22Rv1 (cell line): ENCODE measurements around the gene ZNF423.

ENCODE experiments used
- H3K27ac ChIP-seq: fragments of 450-650 bp; 2 replicates; pipeline ENCODE4 v1.5.1; 2017
- CTCF ChIP-seq: fragments of 450-650 bp; IDR thresholded peaks from 2 replicates; pipeline ENCODE4 v1.5.1; 2017; ENCODE audit warnings: mild to moderate bottlenecking
- ZFX ChIP-seq: fragments of 450-650 bp; IDR thresholded peaks from 2 replicates; pipeline ENCODE4 v1.6.1; 2017; ENCODE audit warnings: antibody characterized with exemption, borderline replicate concordance

ZNF423 gene

GRCh38 chr16:49733313-49734009 is 122.5 kb downstream of the ZNF423 start:
- TF ChIP-seq ZFX (no peak), CTCF (no peak)
- H3K27ac ChIP-seq, result no peak overlapping the region

- H3K27ac ChIP-seq, result no peak overlapping the region
- TF ChIP-seq ZFX (no peak), CTCF (no peak)
These were observed 124.0 kb downstream of the ZNF423 start for GRCh38 chr16:49731911-49732310.

GRCh38 chr16:49730772-49731171 is 125.1 kb downstream of the ZNF423 start:
- no peak overlapping the region for H3K27ac ChIP-seq
- TF ChIP-seq CTCF (no peak), ZFX (no peak)

GRCh38 chr16:49727611-49728010 is 128.3 kb downstream of the ZNF423 start:
- TF ChIP-seq ZFX (no peak), CTCF (no peak)
- no peak overlapping the region for H3K27ac ChIP-seq

GRCh38 chr16:49726155-49726554 is 129.8 kb downstream of the ZNF423 start:
- TF ChIP-seq CTCF (no peak), ZFX (no peak)
- no peak overlapping the region for H3K27ac ChIP-seq

- H3K27ac ChIP-seq, result no peak overlapping the region
- TF ChIP-seq CTCF (no peak), ZFX (no peak)
These were observed 130.3 kb downstream of the ZNF423 start for GRCh38 chr16:49725651-49726050.

GRCh38 chr16:49724774-49725173 is 131.1 kb downstream of the ZNF423 start:
- TF ChIP-seq CTCF, result no peak
- no peak overlapping the region for H3K27ac ChIP-seq
